Tibial nerve (tissue), 4 donors: ENCODE data around the gene EVA1C. TPM values are rescaled to one million over a fixed set of nuclear protein-coding genes. Genes with fewer than 3 reads are reported as not detected.
"Not testable (repeated sequence)": the region's sequence is repeated elsewhere in the genome, so short reads cannot be mapped to it uniquely, and the experiment has no call there.

Source experiments
- DNase-seq, 2 donors: peaks; one replicate each; pipeline ENCODE4 v3.0.0-alpha.2; 2019; ENCODE audit warnings: low spot score in 2 of 2
- H3K27ac ChIP-seq, 4 donors: fragments of 200-600 bp; sonication (generic) in 3 of 4; one replicate each; pipeline ENCODE4 v1.5.1; 2017 to 2019; ENCODE audit warnings: mild to moderate bottlenecking in 1 of 4
- H3K27me3 ChIP-seq, 2 donors: fragments of 200-600 bp; sonication (generic) in 1 of 2; one replicate each; pipeline versions ENCODE4 v1.5.1 to v1.6.0; 2017 to 2019
- H3K36me3 ChIP-seq, 3 donors: fragments of 200-600 bp; sonication (generic); one replicate each; pipeline ENCODE4 v1.5.1; 2018 to 2019
- H3K4me1 ChIP-seq, 4 donors: fragments of 200-600 bp; sonication (generic) in 3 of 4; one replicate each; pipeline ENCODE4 v1.5.1; 2017 to 2019
- H3K4me3 ChIP-seq, 4 donors: fragments of 200-600 bp; sonication (generic) in 3 of 4; one replicate each; pipeline ENCODE4 v1.5.1; 2017 to 2019; ENCODE audit warnings: mild to moderate bottlenecking in 1 of 4, moderate library complexity in 1 of 4
- H3K9me3 ChIP-seq, 4 donors: fragments of 200-600 bp; sonication (generic) in 3 of 4; one replicate each; pipeline ENCODE4 v1.5.1; 2017 to 2019
- CTCF ChIP-seq, 5 experiments: fragments of 200-600 bp in 3 of 5; fragments of 450-650 bp in 2 of 5; sonication (generic) in 3 of 5; IDR thresholded peaks; one replicate each; pipeline ENCODE4 v1.5.1; 2016 to 2019; ENCODE audit warnings: antibody characterized with exemption in 5 of 5, mild to moderate bottlenecking in 3 of 5, moderate library complexity in 2 of 5
- EP300 ChIP-seq, 2 donors: sonication (generic); formaldehyde crosslinking; IDR thresholded peaks; one replicate each; pipeline ENCODE4 v1.6.1; 2017; ENCODE audit warnings: antibody characterized with exemption in 2 of 2, mild to moderate bottlenecking in 1 of 2
- POLR2A ChIP-seq, 2 donors: fragments of 450-650 bp; IDR thresholded peaks; one replicate each; pipeline ENCODE4 v1.6.1; 2017; ENCODE audit warnings: antibody characterized with exemption in 2 of 2, mild to moderate bottlenecking in 2 of 2, moderate library complexity in 2 of 2
- WGBS, 2 donors: methylation state at CpG; one replicate each; pipeline ENCODE4 v1.1.5; 2018; 5-methylcytosine and 5-hydroxymethylcytosine counted together
- total RNA-seq, 4 donors: library from RNA; depleted of rRNA; stranded (reverse); fragments of >200 nt; gene quantifications; one replicate each; pipeline ENCODE4 v1.1.0, GENCODE V29; 2016

The EVA1C gene
- total RNA-seq, 4 donors from 2014 or later, result 72.6 to 85.9 (median 75.6) TPM

- TF ChIP-seq POLR2A (IDR thresholded peaks at IDR 0.05), result no peak
- no peak for TF ChIP-seq EP300 (IDR thresholded peaks at IDR 0.05)
- no peak for DNase-seq
- Histone ChIP-seq H3K27me3 (no peaks in the 10 kb centered on the region), H3K36me3 (peaks cover 0 to 4% (median 0%) of the 10 kb centered on the region in 3 donors), H3K4me1 (peaks cover 0 to 7% (median 0%) of the 10 kb centered on the region in 4 donors), H3K27ac (no peak overlapping the region), H3K4me3 (no peak overlapping the region), H3K9me3 (peaks cover 0 to under 1% (median 0%) of the 10 kb centered on the region in 4 donors)
- WGBS, 2 donors, result 75% methylated on average over 12 of the region's 12 CpGs
Observed at GRCh38 chr21:32437729-32438128, 25.2 kb downstream of the EVA1C start.

- H3K27me3 ChIP-seq, result no peaks in the 10 kb centered on the region
- TF ChIP-seq CTCF (IDR thresholded peaks at IDR 0.05), result no peak
- TF ChIP-seq EP300 (IDR thresholded peaks at IDR 0.05), result no peak
- no peak for TF ChIP-seq POLR2A (IDR thresholded peaks at IDR 0.05)
- H3K4me3 ChIP-seq, result no peak overlapping the region
- DNase-seq, result no peak
- H3K9me3 ChIP-seq, result peaks cover 0 to 13% (median 0%) of the 10 kb centered on the region in 4 donors
- H3K36me3 ChIP-seq, result peaks cover 0 to 29% (median 0%) of the 10 kb centered on the region in 3 donors
- no peaks in the 10 kb centered on the region for H3K4me1 ChIP-seq
- H3K27ac ChIP-seq, result peak overlapping the region in 1 of 4 donors; percentile 24
- 80 to 81% methylated on average over 8 of the region's 8 CpGs for WGBS, 2 donors
Observed at GRCh38 chr21:32442566-32443318, 30.2 kb downstream of the EVA1C start.

GRCh38 chr21:32445101-32445500 lies 32.6 kb downstream of the EVA1C start:
- peaks cover 0 to 17% (median 0%) of the 10 kb centered on the region in 4 donors for H3K4me1 ChIP-seq
- H3K9me3 ChIP-seq, result peaks cover 0 to 13% (median 0%) of the 10 kb centered on the region in 4 donors
- no peak overlapping the region for H3K4me3 ChIP-seq
- no peak overlapping the region for H3K27ac ChIP-seq
- H3K27me3 ChIP-seq, result no peaks in the 10 kb centered on the region
- H3K36me3 ChIP-seq, result peaks cover 0 to 29% (median 0%) of the 10 kb centered on the region in 3 donors
- DNase-seq, result no peak
- WGBS, 2 donors, result 94 to 97% methylated on average over 6 of the region's 6 CpGs
- no peak for TF ChIP-seq POLR2A (IDR thresholded peaks at IDR 0.05)
- no peak for TF ChIP-seq EP300 (IDR thresholded peaks at IDR 0.05)
- TF ChIP-seq CTCF (IDR thresholded peaks at IDR 0.05), result no peak

DNA sequence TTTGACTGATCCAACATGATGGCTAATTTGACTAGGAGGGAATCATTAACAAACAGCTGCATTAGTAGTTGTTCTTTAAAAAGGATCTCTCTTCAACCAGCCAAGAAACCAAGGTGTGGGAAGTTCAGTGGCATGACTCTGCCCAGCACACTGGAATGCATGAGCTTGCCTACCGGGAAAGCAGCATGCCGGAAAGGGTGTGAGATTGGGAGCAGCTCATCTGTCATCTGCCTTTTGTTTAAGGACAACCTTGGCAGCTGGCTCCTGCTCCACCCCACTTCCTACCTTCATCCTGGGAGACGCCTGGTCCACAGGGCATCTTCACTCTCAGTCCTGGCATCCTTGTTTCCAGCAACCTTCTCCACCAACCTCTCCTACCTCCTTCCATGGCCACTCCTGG lies 33.9 kb downstream of the EVA1C start:
- not testable (repeated sequence) for DNase-seq, H3K4me3 ChIP-seq, H3K27me3 ChIP-seq, H3K27ac ChIP-seq
- 84 to 87% methylated on average over 3 of the region's 3 CpGs for WGBS, 2 donors
- Histone ChIP-seq H3K9me3 (peaks cover 0 to 13% (median 0%) of the 10 kb centered on the region in 4 donors), H3K36me3 (peaks cover 0 to 30% (median 0%) of the 10 kb centered on the region in 3 donors), H3K4me1 (peaks cover 0 to 29% (median 4%) of the 10 kb centered on the region in 4 donors)

GRCh38 chr21:32447224-32447623 lies 34.7 kb downstream of the EVA1C start:
- WGBS, 2 donors, result 95 to 97% methylated on average over 5 of the region's 5 CpGs

More at GRCh38 chr21:32447224-32447623, 34.7 kb downstream of the EVA1C start:
- no peak overlapping the region for H3K27ac ChIP-seq
- no peaks in the 10 kb centered on the region for H3K27me3 ChIP-seq
- H3K36me3 ChIP-seq, result peaks cover 0 to 35% (median 0%) of the 10 kb centered on the region in 3 donors
- no peak overlapping the region for H3K4me3 ChIP-seq
- DNase-seq, result no peak
- H3K9me3 ChIP-seq, result peaks cover 0 to 13% (median 0%) of the 10 kb centered on the region in 4 donors
- TF ChIP-seq CTCF (IDR thresholded peaks at IDR 0.05), result no peak
- no peak for TF ChIP-seq EP300 (IDR thresholded peaks at IDR 0.05)
- no peak for TF ChIP-seq POLR2A (IDR thresholded peaks at IDR 0.05)
- peaks cover 0 to 37% (median 4%) of the 10 kb centered on the region in 4 donors for H3K4me1 ChIP-seq
